Activated CD4-positive, alpha-beta T cell treated with anti-CD3 and anti-CD28 coated beads for 36 hours (primary cell): ENCODE measurements around the gene DGKZ. TPM values are rescaled to one million over a fixed set of nuclear protein-coding genes. Genes with fewer than 3 reads are reported as not detected.

Experiments
- microRNA-seq: library from miRNA; unstranded; fragments of <30 nt; microRNA quantifications from one replicate; pipeline ENCODE4 v1.2.0, GENCODE V29; 2021; ENCODE audit warnings: borderline replicate concordance
- total RNA-seq, 2 experiments: library from RNA; stranded (reverse); gene quantifications; one replicate each; pipeline ENCODE4 v1.2.3, GENCODE V29; 2021

The DGKZ gene
- total RNA-seq, 2 experiments from 2014 or later, result 87.6 to 101 TPM

Small RNA genes within 50 kb of the gene (microRNA-seq; reads per million reads assigned to microRNA genes)
- gene MIR4688, result 1.1 reads per million

Other genes starting within 250 kb of the DGKZ start
- gene PHF21A, start 226.0 kb upstream of the DGKZ start, total RNA-seq, result 10 to 100 TPM; 42.6 to 61.8 TPM
- gene CREB3L1, start 69.8 kb upstream of the DGKZ start, total RNA-seq, result under 1 TPM in 1 of 2 experiments, not detected in 1; 0.19 TPM
- gene MDK, start 34.2 kb downstream of the DGKZ start, total RNA-seq, result 1 to 10 TPM; 3.0 to 6.7 TPM
- gene CHRM4, start 44.3 kb downstream of the DGKZ start, total RNA-seq, result under 1 TPM in 1 of 2 experiments, not detected in 1; 0.19 TPM
- 10 to 100 TPM; 24.8 to 26.4 TPM for gene AMBRA1, start 246.6 kb downstream of the DGKZ start, total RNA-seq